Measurements from ENCODE around the gene USP6NL. TPM values are rescaled to one million over a fixed set of nuclear protein-coding genes. Genes with fewer than 3 reads are reported as not detected.

Gene USP6NL
- total RNA-seq, 3 donors from 2014 or later: 14.6 to 20.0 (median 19.8) TPM

GRCh38 chr10:11510281-11510680 is 101.2 kb downstream of the USP6NL start:
- H3K4me1 ChIP-seq (ENCODE audit: low read depth): no peaks in the 10 kb centered on the region
- H3K36me3 ChIP-seq (ENCODE audit: low read depth): no peaks in the 10 kb centered on the region
- DNase-seq (no peak), ATAC-seq (no peak)
- no peaks in the 10 kb centered on the region for H3K9me3 ChIP-seq
- H3K4me3 ChIP-seq: no peak overlapping the region
- intact Hi-C loops (cut with DNase I, micrococcal nuclease): loop anchor here (10.0 kb wide), 1 partner anchor 215 kb away; no protein-coding TSS in a partner anchor
- TF ChIP-seq CTCF (IDR thresholded peaks at IDR 0.05): no peak

GRCh38 chr10:11509036-11509435 is 102.4 kb downstream of the USP6NL start:
- H3K4me3 ChIP-seq: no peak overlapping the region
- DNase-seq: no peak
- intact Hi-C loops (cut with DNase I, micrococcal nuclease): no loop called here
- no peaks in the 10 kb centered on the region for H3K36me3 ChIP-seq (ENCODE audit: low read depth)
- TF ChIP-seq CTCF (IDR thresholded peaks at IDR 0.05): no peak
- H3K9me3 ChIP-seq: no peaks in the 10 kb centered on the region
- H3K4me1 ChIP-seq (ENCODE audit: low read depth): no peaks in the 10 kb centered on the region
- ATAC-seq: no peak

DNA sequence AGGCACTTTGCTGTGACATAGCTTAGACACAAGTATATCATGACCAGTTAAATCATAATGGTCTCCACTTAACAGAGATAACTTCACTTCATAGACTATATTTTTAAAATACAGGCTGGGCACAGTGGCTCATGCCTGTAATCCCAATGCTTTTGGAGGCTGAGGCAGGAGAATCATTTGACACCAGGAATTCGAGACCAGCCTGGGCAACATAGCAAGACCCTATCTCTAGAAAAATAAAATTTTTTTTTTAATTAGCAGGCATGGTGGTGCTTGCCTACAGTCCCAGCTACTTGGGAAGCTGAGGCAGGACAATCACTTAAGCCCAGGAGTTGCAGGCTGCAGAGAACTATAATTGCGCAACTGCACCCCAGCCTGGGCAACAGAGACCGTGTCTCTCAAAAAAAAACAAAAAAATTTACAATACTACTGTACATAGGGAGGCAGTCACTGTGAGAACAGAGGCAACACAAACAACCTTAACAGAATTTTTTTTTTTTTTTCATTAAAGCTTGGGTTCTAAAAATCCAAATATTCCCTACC is 105.1 kb downstream of the USP6NL start:
- no peak for TF ChIP-seq CTCF (IDR thresholded peaks at IDR 0.05)
- DNase-seq (no peak), ATAC-seq (no peak)
- Histone ChIP-seq H3K36me3 (ENCODE audit: low read depth) (no peaks in the 10 kb centered on the region), H3K9me3 (no peaks in the 10 kb centered on the region), H3K4me3 (no peak overlapping the region), H3K4me1 (ENCODE audit: low read depth) (no peaks in the 10 kb centered on the region)
- intact Hi-C loops (cut with DNase I, micrococcal nuclease): no loop called here

- H3K4me1 ChIP-seq (ENCODE audit: low read depth): no peaks in the 10 kb centered on the region
- H3K36me3 ChIP-seq (ENCODE audit: low read depth): no peaks in the 10 kb centered on the region
- TF ChIP-seq CTCF (IDR thresholded peaks at IDR 0.05): no peak
- DNase-seq (no peak), ATAC-seq (no peak)
- no peak overlapping the region for H3K4me3 ChIP-seq
- intact Hi-C loops (cut with DNase I, micrococcal nuclease): no loop called here
- H3K9me3 ChIP-seq: no peaks in the 10 kb centered on the region
These were observed 105.8 kb downstream of the USP6NL start for GRCh38 chr10:11505639-11506038.

DNA sequence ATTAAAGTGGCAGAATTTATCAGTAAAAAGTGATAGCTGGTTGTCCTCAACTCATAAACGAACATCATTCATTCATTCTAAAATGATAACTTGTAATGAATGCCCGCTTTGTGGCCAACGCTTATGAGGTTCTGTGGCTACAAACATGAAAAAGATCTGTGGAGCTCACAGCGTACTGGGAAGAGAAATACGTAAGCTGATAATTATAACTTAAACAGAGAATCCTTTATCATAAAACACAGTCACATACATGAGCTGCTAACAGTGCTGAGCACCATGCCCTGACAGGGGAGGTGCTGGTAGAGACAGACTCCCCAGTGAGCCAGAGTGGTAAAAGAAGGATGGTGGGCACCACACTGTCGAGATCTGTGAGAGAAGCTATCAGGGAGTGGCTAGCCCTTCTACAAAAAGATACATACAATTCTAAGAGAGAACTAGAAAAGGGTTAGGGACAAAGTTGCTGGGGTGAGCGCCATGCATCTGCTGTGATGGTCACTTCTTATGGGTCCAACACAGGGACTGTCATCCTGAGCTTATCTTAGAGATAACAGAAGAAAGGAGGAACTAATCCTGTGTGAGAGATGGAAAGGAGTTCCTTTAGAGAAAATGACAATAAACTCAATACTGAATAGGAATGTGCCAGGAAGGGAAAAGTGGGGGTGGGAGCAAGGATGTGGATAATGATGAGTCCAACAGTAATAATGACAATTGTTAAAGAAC is 106.7 kb downstream of the USP6NL start:
- H3K9me3 ChIP-seq: no peaks in the 10 kb centered on the region
- TF ChIP-seq CTCF (IDR thresholded peaks at IDR 0.05): no peak
- no peak overlapping the region for H3K4me3 ChIP-seq
- no peaks in the 10 kb centered on the region for H3K36me3 ChIP-seq (ENCODE audit: low read depth)
- DNase-seq (no peak), ATAC-seq (no peak)
- H3K4me1 ChIP-seq (ENCODE audit: low read depth): no peaks in the 10 kb centered on the region
- intact Hi-C loops (cut with DNase I, micrococcal nuclease): no loop called here

Data from mucosa of descending colon (tissue), 3 donors.